ENCODE results near the gene KLF6.

Gene KLF6

DNA sequence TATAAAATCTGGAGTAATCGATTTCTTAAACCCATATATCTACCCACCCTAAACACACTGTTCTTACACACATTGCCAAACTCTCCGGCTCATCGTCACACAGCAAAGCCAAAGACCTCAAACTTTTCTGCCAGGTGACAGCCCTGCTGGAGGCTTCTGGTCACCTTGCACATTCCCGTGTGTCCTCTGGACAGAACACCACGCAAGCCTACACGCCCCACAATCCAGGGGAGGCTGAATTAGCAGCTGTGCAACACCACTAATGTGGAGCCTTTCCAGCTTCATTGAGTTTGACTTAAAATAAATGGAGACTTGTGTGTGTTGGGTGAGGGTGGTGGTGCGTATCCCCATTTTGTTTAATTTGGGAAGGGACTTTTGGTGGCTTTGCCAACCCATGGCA lies 38.4 kb downstream of the KLF6 start:
- no peak overlapping the region for H3K27ac ChIP-seq
- no peak for TF ChIP-seq ZFX (IDR thresholded peaks at IDR 0.05)
- TF ChIP-seq, protein P1, sequence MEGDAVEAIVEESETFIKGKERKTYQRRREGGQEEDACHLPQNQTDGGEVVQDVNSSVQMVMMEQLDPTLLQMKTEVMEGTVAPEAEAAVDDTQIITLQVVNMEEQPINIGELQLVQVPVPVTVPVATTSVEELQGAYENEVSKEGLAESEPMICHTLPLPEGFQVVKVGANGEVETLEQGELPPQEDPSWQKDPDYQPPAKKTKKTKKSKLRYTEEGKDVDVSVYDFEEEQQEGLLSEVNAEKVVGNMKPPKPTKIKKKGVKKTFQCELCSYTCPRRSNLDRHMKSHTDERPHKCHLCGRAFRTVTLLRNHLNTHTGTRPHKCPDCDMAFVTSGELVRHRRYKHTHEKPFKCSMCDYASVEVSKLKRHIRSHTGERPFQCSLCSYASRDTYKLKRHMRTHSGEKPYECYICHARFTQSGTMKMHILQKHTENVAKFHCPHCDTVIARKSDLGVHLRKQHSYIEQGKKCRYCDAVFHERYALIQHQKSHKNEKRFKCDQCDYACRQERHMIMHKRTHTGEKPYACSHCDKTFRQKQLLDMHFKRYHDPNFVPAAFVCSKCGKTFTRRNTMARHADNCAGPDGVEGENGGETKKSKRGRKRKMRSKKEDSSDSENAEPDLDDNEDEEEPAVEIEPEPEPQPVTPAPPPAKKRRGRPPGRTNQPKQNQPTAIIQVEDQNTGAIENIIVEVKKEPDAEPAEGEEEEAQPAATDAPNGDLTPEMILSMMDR (conservative IDR thresholded peaks at IDR 0.05), result no peak

DNA sequence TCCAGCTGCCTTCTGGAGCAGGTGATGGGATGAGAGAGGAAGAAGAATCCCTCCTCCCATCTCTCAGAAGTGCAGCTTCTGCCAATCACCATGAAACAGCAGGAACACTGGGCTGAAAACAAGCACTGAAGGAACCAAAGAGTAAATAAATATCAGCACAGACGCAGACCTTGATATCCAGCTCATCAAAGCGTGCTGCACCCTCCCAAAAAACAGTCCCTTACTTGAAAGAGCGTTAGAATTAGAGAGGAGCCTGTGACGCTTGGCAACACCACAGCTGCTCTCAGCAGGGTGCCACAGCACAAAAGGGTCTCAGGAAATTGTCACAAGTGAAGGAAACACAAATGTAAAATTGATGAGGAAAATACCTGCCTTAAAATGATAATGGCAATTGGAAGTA lies 39.5 kb downstream of the KLF6 start:
- H3K27ac ChIP-seq, result no peak overlapping the region
- TF ChIP-seq ZFX (IDR thresholded peaks at IDR 0.05), result no peak
- TF ChIP-seq, protein P1 (conservative IDR thresholded peaks at IDR 0.05), result no peak

DNA sequence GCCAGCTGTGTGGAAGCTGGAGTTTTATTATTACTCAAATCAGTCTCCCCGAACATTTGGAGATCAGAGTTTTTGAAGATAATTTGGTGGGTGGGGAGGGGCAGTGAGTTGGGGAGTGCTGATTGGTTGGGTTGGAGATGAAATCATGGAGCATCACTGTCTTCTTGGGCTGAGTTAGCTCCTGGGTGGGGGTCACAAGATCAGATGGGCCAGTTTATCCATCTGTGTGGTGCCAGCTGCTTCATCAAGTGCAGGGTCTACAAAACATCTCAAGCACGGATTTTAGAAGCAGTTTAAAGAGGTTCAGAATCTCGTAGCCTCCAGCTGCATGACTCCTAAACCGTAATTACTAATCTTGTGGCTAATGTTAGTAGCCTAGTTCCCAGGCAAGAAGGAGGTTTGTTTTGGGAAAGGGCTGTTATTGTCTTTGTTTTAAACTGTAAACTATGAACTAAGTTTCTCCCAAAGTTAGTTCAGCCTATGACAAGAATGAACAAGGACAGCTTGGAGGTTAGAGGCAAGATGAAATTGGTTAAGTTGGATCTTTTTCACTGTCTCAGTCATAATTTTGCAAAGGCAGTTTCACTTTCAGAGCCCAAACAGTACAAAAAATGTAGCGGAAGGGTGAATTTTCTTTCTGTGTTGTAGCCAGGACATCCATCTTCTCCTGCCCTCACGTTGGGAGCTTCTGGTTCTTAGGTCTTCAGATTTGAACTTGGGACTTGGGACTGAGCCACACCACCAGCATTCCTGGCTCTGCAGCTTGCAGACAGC lies 43.1 kb downstream of the KLF6 start:
- TF ChIP-seq, protein P1 (conservative IDR thresholded peaks at IDR 0.05), result no peak
- TF ChIP-seq ZFX (IDR thresholded peaks at IDR 0.05), result no peak
- no peak overlapping the region for H3K27ac ChIP-seq

DNA sequence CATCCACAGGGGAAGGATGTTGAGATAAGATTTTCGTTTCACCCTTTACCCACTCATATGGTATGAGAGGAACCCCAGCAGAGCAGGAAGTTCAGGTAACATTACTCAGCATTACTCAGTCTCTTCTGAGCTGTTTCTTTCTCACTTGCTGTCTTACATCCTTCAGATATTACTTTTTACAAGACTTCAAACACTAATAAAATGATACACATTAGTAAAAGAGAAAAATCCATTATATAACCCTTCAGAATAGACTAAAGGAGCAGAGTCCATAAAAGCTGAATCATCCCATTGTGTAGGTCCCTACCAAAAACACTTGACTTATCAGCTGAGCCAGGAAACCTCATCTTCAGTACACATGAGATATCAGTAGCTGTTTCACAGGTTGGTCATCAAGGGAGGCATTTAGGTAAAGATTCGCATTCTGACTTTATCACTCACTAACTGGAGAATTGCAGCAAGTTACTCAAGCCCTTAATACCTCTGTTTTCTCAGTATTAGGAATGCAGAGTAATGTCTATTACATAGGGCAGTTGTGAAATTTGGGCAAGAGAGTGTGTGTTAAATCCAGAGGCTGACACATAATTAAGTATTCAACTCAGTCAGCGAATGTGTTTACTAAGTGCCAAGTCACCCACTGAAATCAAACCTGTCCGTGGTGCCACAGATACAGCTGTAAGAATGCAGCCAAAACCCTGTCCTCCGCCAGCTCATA lies 44.7 kb downstream of the KLF6 start:
- no peak overlapping the region for H3K27ac ChIP-seq

DNA sequence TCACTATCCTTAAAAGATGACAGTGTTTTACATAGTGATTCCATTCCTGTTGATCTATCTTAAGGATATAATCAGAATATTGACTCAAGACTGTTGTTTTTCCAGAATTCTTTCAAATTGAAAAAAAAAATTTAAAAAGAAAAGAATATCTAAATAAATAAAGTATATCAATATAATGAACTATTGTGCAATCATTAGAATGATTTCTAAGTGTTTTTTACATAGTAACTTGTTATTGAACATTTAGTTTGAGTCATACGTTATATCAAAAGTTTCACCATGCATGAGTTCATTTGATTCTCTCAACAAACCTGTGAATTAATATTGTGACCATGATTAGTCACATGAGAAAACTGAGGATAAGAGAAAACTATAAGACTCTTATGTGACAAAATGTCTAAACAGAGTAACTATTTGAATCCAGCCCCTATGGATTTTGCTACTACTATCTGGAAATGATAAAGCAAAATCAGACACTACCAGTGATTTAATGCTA lies 46.1 kb downstream of the KLF6 start:
- no peak overlapping the region for H3K27ac ChIP-seq
- TF ChIP-seq, protein P1 (conservative IDR thresholded peaks at IDR 0.05), result no peak
- TF ChIP-seq ZFX (IDR thresholded peaks at IDR 0.05), result no peak

More for the DNA sequence above, 44.7 kb downstream of the KLF6 start:
- TF ChIP-seq, protein P1 (conservative IDR thresholded peaks at IDR 0.05), result no peak
- TF ChIP-seq ZFX (IDR thresholded peaks at IDR 0.05), result no peak

DNA sequence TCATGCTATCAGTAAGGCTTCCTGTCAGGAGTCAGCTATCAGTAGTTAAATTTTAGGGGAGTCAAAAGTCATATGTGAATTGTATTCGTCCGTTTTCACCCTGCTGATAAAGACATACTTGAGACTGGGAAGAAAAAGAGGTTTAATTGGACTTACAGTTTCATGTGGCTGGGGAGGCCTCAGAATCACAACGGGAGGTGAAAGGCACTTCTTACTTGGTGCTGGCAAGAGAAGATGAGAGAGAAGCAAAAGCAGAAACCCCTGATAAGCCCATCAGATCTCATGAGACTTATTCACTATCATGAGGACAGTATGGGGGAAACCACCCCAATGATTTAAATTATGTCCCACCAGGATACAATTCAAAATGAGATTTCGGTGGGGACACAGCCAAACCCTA lies 47.1 kb downstream of the KLF6 start:
- no peak overlapping the region for H3K27ac ChIP-seq
- TF ChIP-seq ZFX (IDR thresholded peaks at IDR 0.05), result no peak
- TF ChIP-seq, protein P1 (conservative IDR thresholded peaks at IDR 0.05), result no peak

DNA sequence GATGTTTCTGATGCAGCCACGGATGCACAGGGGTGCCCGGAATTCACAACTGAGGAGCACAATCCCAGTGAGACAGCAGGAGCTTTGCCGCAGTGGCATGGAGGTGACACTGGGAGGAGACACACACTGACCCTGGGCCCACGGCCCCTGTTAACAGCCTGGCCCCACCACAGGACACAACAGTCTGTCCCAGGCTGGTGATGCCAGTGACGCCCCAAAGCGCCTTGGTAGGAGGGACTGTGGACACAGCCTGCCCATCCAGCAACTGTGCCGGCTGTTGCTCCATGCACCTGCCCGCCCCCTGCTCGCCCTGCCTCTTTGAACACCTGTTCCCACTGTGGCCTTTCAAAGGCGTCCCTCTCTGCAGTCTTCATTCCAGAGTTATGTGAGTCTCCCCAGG lies 49.8 kb downstream of the KLF6 start:
- TF ChIP-seq, protein P1 (conservative IDR thresholded peaks at IDR 0.05), result no peak
- no peak for TF ChIP-seq ZFX (IDR thresholded peaks at IDR 0.05)
- H3K27ac ChIP-seq, result no peak overlapping the region
